ENCODE data around the gene TAF10.

DNA sequence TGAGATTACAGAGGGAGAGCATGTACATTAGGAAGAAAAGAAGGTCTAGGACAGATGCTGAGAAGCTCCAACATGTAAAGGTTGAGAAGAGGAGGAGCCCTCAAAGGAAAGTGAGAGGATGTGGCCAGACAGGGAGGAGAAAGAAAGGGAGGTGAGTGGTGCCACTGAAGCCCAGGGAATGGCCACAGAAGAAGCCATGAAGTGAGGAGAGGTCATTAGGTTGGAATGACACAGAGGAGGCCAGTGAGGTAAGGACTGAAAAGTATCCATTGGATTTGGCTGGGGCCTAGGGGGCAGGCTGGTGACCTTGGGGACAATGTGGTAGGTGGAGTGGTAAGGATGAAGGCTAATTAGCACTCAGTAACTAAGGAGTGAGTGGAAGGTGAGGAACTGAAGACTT lies 46.6 kb upstream of the TAF10 start:
- TF ChIP-seq, protein P1, sequence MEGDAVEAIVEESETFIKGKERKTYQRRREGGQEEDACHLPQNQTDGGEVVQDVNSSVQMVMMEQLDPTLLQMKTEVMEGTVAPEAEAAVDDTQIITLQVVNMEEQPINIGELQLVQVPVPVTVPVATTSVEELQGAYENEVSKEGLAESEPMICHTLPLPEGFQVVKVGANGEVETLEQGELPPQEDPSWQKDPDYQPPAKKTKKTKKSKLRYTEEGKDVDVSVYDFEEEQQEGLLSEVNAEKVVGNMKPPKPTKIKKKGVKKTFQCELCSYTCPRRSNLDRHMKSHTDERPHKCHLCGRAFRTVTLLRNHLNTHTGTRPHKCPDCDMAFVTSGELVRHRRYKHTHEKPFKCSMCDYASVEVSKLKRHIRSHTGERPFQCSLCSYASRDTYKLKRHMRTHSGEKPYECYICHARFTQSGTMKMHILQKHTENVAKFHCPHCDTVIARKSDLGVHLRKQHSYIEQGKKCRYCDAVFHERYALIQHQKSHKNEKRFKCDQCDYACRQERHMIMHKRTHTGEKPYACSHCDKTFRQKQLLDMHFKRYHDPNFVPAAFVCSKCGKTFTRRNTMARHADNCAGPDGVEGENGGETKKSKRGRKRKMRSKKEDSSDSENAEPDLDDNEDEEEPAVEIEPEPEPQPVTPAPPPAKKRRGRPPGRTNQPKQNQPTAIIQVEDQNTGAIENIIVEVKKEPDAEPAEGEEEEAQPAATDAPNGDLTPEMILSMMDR (IDR thresholded peaks at IDR 0.05; ENCODE audit: low read length): no peak
- TF ChIP-seq EZH2 (optimal IDR thresholded peaks at IDR 0.05; ENCODE audit: low read depth, low read length) (no peak), EZH2phosphoT487 (IDR thresholded peaks at IDR 0.05; ENCODE audit: low read length) (no peak)
